ENCODE measurements around the gene LRMDA.

Gene LRMDA

DNA sequence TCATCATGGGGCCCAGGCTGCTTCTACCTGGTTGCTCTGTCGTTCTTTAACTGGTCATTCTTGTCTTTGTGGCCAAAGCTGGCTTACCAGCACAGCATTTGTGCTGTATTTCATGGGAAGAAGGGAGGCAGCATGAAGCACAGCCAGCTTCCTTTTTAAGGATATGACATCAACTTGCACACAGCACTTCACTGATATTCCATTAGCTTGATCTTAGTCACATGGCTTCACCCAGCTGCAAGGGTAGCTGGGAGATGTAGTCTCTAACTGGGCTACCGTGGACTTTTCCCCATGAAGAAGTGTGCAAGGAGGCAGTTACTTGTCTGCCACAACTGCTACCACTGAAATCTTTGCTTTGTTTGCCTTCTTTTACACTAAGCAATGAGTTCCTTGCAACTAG is 525.2 kb downstream of the LRMDA start:
- Histone ChIP-seq H3K27me3 (ENCODE audit: low read depth, low read length) (no peaks in the 10 kb centered on the region), H3K9ac (ENCODE audit: low read length) (no peak overlapping the region), H3K4me3 (ENCODE audit: low read length) (no peak overlapping the region), H4K20me1 (ENCODE audit: insufficient read depth, low read length) (no peaks in the 10 kb centered on the region), H3K79me2 (ENCODE audit: low read length) (no peaks in the 10 kb centered on the region), H3K9me3 (ENCODE audit: insufficient read depth, low read length) (no peaks in the 10 kb centered on the region), H3K36me3 (replicated peaks; ENCODE audit: low read depth, low read length) (no peaks in the 10 kb centered on the region), H2AFZ (ENCODE audit: low read depth, low read length) (no peak overlapping the region), H3K4me1 (ENCODE audit: low read length) (no peaks in the 10 kb centered on the region), H3K4me2 (ENCODE audit: low read length) (no peak overlapping the region), H3K27ac (ENCODE audit: low read length) (no peak overlapping the region)
- TF ChIP-seq, protein P1, sequence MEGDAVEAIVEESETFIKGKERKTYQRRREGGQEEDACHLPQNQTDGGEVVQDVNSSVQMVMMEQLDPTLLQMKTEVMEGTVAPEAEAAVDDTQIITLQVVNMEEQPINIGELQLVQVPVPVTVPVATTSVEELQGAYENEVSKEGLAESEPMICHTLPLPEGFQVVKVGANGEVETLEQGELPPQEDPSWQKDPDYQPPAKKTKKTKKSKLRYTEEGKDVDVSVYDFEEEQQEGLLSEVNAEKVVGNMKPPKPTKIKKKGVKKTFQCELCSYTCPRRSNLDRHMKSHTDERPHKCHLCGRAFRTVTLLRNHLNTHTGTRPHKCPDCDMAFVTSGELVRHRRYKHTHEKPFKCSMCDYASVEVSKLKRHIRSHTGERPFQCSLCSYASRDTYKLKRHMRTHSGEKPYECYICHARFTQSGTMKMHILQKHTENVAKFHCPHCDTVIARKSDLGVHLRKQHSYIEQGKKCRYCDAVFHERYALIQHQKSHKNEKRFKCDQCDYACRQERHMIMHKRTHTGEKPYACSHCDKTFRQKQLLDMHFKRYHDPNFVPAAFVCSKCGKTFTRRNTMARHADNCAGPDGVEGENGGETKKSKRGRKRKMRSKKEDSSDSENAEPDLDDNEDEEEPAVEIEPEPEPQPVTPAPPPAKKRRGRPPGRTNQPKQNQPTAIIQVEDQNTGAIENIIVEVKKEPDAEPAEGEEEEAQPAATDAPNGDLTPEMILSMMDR (IDR thresholded peaks at IDR 0.05; ENCODE audit: low read depth, low read length) = no peak
- TF ChIP-seq EZH2phosphoT487 (IDR thresholded peaks at IDR 0.05; ENCODE audit: low read depth) = no peak

DNA sequence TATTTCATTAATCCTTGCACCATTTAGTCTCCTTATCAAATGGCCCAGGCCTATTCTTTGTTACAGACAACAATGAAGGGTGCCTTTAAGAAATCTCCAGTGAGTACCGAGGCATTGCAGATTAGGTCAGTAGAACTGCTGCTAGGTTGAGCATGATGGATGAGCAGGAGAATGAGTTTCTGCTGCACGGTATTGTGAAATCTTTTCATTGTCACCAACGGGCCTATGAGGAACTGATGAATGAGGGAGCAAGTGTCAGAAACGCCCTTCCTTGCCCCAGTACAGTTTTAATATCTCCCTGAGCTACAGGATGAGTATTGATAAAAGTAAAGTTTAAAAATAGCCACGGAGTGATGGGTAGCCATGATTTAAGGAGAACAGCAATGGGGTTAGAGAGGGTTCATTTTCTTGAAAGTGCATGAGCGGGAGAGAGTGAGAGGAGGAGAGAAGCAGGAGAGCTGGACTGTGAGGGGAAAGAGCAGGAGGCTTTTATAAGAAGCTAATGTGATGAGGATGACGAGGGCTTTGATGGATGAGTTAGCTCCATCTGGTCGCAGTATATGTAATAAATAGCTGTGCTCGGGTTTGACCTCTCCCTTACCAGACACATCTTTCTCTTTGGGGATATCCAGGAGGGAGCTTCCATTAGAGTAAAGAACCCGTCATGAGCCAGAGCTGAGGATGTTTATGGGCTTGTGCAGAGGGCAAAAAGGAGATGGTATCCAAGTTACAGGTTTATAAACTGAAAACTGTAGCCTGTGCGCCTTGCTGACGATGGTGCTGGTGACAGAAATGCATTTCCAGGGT is 526.1 kb downstream of the LRMDA start:
- Histone ChIP-seq H3K27me3 (ENCODE audit: low read depth, low read length) (no peaks in the 10 kb centered on the region), H3K9ac (ENCODE audit: low read length) (no peak overlapping the region), H3K4me3 (ENCODE audit: low read length) (no peak overlapping the region), H3K9me3 (ENCODE audit: insufficient read depth, low read length) (no peaks in the 10 kb centered on the region), H3K36me3 (replicated peaks; ENCODE audit: low read depth, low read length) (no peaks in the 10 kb centered on the region), H3K79me2 (ENCODE audit: low read length) (no peaks in the 10 kb centered on the region), H4K20me1 (ENCODE audit: insufficient read depth, low read length) (no peaks in the 10 kb centered on the region), H3K4me2 (ENCODE audit: low read length) (no peak overlapping the region), H3K4me1 (ENCODE audit: low read length) (no peaks in the 10 kb centered on the region), H3K27ac (ENCODE audit: low read length) (no peak overlapping the region), H2AFZ (ENCODE audit: low read depth, low read length) (no peak overlapping the region)
- TF ChIP-seq EZH2phosphoT487 (IDR thresholded peaks at IDR 0.05; ENCODE audit: low read depth) = no peak
- TF ChIP-seq, protein P1 (IDR thresholded peaks at IDR 0.05; ENCODE audit: low read depth, low read length) = no peak

DNA sequence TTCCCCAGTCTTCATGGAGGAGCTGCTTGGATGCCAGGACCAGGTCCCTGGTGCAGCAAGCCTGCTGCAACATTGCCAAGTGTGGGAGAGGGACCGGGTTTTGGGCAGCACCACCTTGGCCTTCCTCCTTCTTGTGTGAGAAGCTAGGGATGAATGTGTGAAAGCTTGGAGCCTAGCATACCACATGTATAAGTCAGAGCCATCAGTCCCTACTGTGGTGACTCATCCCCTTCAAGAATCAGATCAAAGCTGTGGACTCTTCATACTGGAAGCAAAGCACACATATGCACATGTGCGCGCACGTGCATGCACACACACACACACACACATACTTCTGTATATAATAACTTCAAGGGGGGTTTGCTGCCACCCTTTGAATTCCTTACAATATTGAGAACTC is 527.8 kb downstream of the LRMDA start:
- Histone ChIP-seq H3K36me3 (replicated peaks; ENCODE audit: low read depth, low read length) (no peaks in the 10 kb centered on the region), H3K27me3 (ENCODE audit: low read depth, low read length) (no peaks in the 10 kb centered on the region), H3K27ac (ENCODE audit: low read length) (no peak overlapping the region), H3K9ac (ENCODE audit: low read length) (no peak overlapping the region), H3K4me1 (ENCODE audit: low read length) (no peaks in the 10 kb centered on the region), H3K9me3 (ENCODE audit: insufficient read depth, low read length) (no peaks in the 10 kb centered on the region), H3K4me3 (ENCODE audit: low read length) (no peak overlapping the region), H3K4me2 (ENCODE audit: low read length) (no peak overlapping the region), H2AFZ (ENCODE audit: low read depth, low read length) (no peak overlapping the region), H3K79me2 (ENCODE audit: low read length) (no peaks in the 10 kb centered on the region), H4K20me1 (ENCODE audit: insufficient read depth, low read length) (no peaks in the 10 kb centered on the region)
- TF ChIP-seq, protein P1 (IDR thresholded peaks at IDR 0.05; ENCODE audit: low read depth, low read length) = no peak
- TF ChIP-seq EZH2phosphoT487 (IDR thresholded peaks at IDR 0.05; ENCODE audit: low read depth) = no peak

DNA sequence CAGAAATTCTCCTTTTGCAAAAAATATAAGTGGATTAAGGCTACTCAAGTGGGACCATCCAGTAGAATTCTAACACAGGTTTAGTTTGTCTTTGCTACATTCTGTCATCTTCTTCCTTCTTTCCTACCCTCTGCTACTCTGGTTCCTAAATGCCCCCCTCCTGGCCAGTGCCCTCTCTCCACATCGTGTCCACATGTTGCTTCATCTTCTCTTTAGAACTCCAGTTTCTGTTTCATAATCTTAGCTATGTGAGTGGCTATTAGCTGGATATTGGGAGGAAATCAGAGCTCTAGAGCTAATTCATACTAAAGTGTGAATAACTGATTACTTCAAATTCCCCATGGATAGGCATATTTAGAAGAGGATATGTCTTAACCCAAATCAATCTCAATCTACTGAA is 528.5 kb downstream of the LRMDA start:
- H3K27me3 ChIP-seq (ENCODE audit: low read depth, low read length) = no peaks in the 10 kb centered on the region
- no peaks in the 10 kb centered on the region for H3K36me3 ChIP-seq (replicated peaks; ENCODE audit: low read depth, low read length)
- H4K20me1 ChIP-seq (ENCODE audit: insufficient read depth, low read length) = no peaks in the 10 kb centered on the region
- no peak overlapping the region for H3K4me2 ChIP-seq (ENCODE audit: low read length)
- TF ChIP-seq EZH2phosphoT487 (IDR thresholded peaks at IDR 0.05; ENCODE audit: low read depth) = no peak
- TF ChIP-seq, protein P1 (IDR thresholded peaks at IDR 0.05; ENCODE audit: low read depth, low read length) = no peak
- H3K4me3 ChIP-seq (ENCODE audit: low read length) = no peak overlapping the region
- no peak overlapping the region for H3K9ac ChIP-seq (ENCODE audit: low read length)
- no peaks in the 10 kb centered on the region for H3K9me3 ChIP-seq (ENCODE audit: insufficient read depth, low read length)
- no peaks in the 10 kb centered on the region for H3K79me2 ChIP-seq (ENCODE audit: low read length)
- no peak overlapping the region for H3K27ac ChIP-seq (ENCODE audit: low read length)
- H2AFZ ChIP-seq (ENCODE audit: low read depth, low read length) = no peak overlapping the region
- no peaks in the 10 kb centered on the region for H3K4me1 ChIP-seq (ENCODE audit: low read length)

All from OCI-LY3 (cell line).